Measurements from ENCODE around the gene SLC5A1. TPM values are rescaled to one million over a fixed set of nuclear protein-coding genes. Genes with fewer than 3 reads are reported as not detected.

SLC5A1 gene
- total and polyA plus RNA-seq, 2 of the 13 experiments (the other 11 are each of a cell fraction or from before 2014, with no cell fraction given), result not detected

GRCh38 chr22:32073262-32073661 lies 30.2 kb downstream of the SLC5A1 start:
- no peaks in the 10 kb centered on the region for H3K36me3 ChIP-seq (replicated peaks in 1 of 2; ENCODE audit: control insufficient read depth in 1 of 2, insufficient read depth in 2 of 2, low read length in 2 of 2)
- H3K9me3 ChIP-seq (ENCODE audit: low read length), result no peaks in the 10 kb centered on the region
- intact Hi-C loops (cut with micrococcal nuclease; ENCODE audit: unreplicated experiment) (no loop called here), in situ Hi-C loops (cut with HindIII; ENCODE audit: extremely low pct_ligation_motif_present, low pct_unique_long_range_greater_than_20kb) (no loop called here)
- H3K9ac ChIP-seq (ENCODE audit: insufficient read depth, low read depth, low read length), result no peak overlapping the region
- ChIA-PET POLR2A (no interaction called here), CTCF (ENCODE audit: low intra/inter-chr PET ratio, low total read pairs) (no interaction called here)
- no peak for TF ChIP-seq ARID2 (CRISPR knock-in tag; IDR thresholded peaks at IDR 0.05; ENCODE audit: borderline replicate concordance)
- TF ChIP-seq ZNF44 (CRISPR knock-in tag; IDR thresholded peaks at IDR 0.05), result no peak
- no peak for TF ChIP-seq TFE3 (CRISPR knock-in tag; IDR thresholded peaks at IDR 0.05)
- no peak for TF ChIP-seq TEAD2 (CRISPR knock-in tag; IDR thresholded peaks at IDR 0.05)
- no peak for TF ChIP-seq E2F1 (CRISPR knock-in tag; IDR thresholded peaks at IDR 0.05)
- no peaks in the 10 kb centered on the region for H4K20me1 ChIP-seq (ENCODE audit: insufficient read depth, low read length)
- no peak overlapping the region for H3K4me3 ChIP-seq (replicated peaks in 1 of 3; ENCODE audit: insufficient read depth in 1 of 3, low read depth in 2 of 3, low read length in 3 of 3)
- DNase-seq (ENCODE audit: low spot score) (no peak), FAIRE-seq (no peak), ATAC-seq (no peak)
- no peak overlapping the region for H2AFZ ChIP-seq (ENCODE audit: low read length)
- WGBS (ENCODE audit: low lambda C conversion rate), result 48% methylated on average over 7 of the region's 7 CpGs
- BruUV-seq (replicated peaks), result no TSS peak
- no peak overlapping the region for H3K27ac ChIP-seq (ENCODE audit: extremely low read length, insufficient read depth, low read length)
- peaks cover 10% of the 10 kb centered on the region for H3K4me1 ChIP-seq (ENCODE audit: insufficient read depth, low read length)
- no peak overlapping the region for H3K4me2 ChIP-seq (ENCODE audit: low read depth, low read length)
- no peaks in the 10 kb centered on the region for H3K79me2 ChIP-seq (ENCODE audit: insufficient read depth, low read length)
- peaks cover 0 to 19% of the 10 kb centered on the region in 2 experiments; a peak in 1 of 5 replicates for H3K27me3 ChIP-seq (ENCODE audit: control insufficient read depth in 1 of 2, insufficient read depth in 2 of 2, low read length in 2 of 2)

GRCh38 chr22:32073823-32074380 lies 30.8 kb downstream of the SLC5A1 start:
- Histone ChIP-seq H3K4me3 (replicated peaks in 1 of 3; ENCODE audit: insufficient read depth in 1 of 3, low read depth in 2 of 3, low read length in 3 of 3) (no peak overlapping the region), H3K79me2 (ENCODE audit: insufficient read depth, low read length) (no peaks in the 10 kb centered on the region), H4K20me1 (ENCODE audit: insufficient read depth, low read length) (no peaks in the 10 kb centered on the region), H3K4me2 (ENCODE audit: low read depth, low read length) (0 out of 2 replicates have a peak overlapping the region, but pooled peaks have one; percentile 12), H3K9me3 (ENCODE audit: low read length) (no peaks in the 10 kb centered on the region), H3K27me3 (ENCODE audit: control insufficient read depth in 1 of 2, insufficient read depth in 2 of 2, low read length in 2 of 2) (peaks cover 0 to 16% of the 10 kb centered on the region in 2 experiments; a peak in 1 of 5 replicates), H3K4me1 (ENCODE audit: insufficient read depth, low read length) (peaks cover 10% of the 10 kb centered on the region), H3K27ac (ENCODE audit: extremely low read length, insufficient read depth, low read length) (no peak overlapping the region), H2AFZ (ENCODE audit: low read length) (no peak overlapping the region), H3K36me3 (replicated peaks in 1 of 2; ENCODE audit: control insufficient read depth in 1 of 2, insufficient read depth in 2 of 2, low read length in 2 of 2) (no peaks in the 10 kb centered on the region), H3K9ac (ENCODE audit: insufficient read depth, low read depth, low read length) (no peak overlapping the region)
- in situ Hi-C loops (cut with HindIII; ENCODE audit: extremely low pct_ligation_motif_present, low pct_unique_long_range_greater_than_20kb), result no loop called here
- ChIA-PET POLR2A (no interaction called here), CTCF (ENCODE audit: low intra/inter-chr PET ratio, low total read pairs) (no interaction called here)
- intact Hi-C loops (cut with micrococcal nuclease; ENCODE audit: unreplicated experiment), result no loop called here
- no peak for FAIRE-seq
- no peak for ATAC-seq
- no TSS peak for BruUV-seq (replicated peaks)
- no peak for DNase-seq (ENCODE audit: low spot score)
- WGBS (ENCODE audit: low lambda C conversion rate), result 2% methylated on average over 5 of the region's 5 CpGs
- no peak for TF ChIP-seq MYNN (CRISPR knock-in tag; IDR thresholded peaks at IDR 0.05; ENCODE audit: low read depth)
- no peak for TF ChIP-seq DZIP1 (CRISPR knock-in tag; IDR thresholded peaks at IDR 0.05)
- TF ChIP-seq HBP1 (CRISPR knock-in tag; IDR thresholded peaks at IDR 0.05; ENCODE audit: low read depth), result no peak
- TF ChIP-seq ZNF792 (CRISPR knock-in tag; IDR thresholded peaks at IDR 0.05), result no peak
- no peak for TF ChIP-seq JUN (CRISPR knock-in tag; IDR thresholded peaks at IDR 0.05)
- TF ChIP-seq NFIC (IDR thresholded peaks at IDR 0.05; ENCODE audit: low read length), result no peak
- no peak for TF ChIP-seq HNF4G (IDR thresholded peaks at IDR 0.05; ENCODE audit: borderline replicate concordance, low read depth, low read length)
- no peak for TF ChIP-seq HNF4G (CRISPR knock-in tag; IDR thresholded peaks at IDR 0.05; ENCODE audit: borderline replicate concordance, low read depth)

Data from HepG2 (cell line).